Measurements from ENCODE around the gene OTOG.

GRCh38 chr11:17528906-17529843, 17.9 kb upstream of the OTOG start:
- no peak for TF ChIP-seq CTCF (IDR thresholded peaks at IDR 0.05)
- TF ChIP-seq EP300 (IDR thresholded peaks at IDR 0.05), result no peak

Measured in ovary (tissue), 3 donors.